ENCODE measurements around the gene EPHA8.

GRCh38 chr1:22639286-22639685 is 76.0 kb downstream of the EPHA8 start:
- TF ChIP-seq CTCF (IDR thresholded peaks at IDR 0.05; ENCODE audit: insufficient read depth, low read length) (no peak), POLR2AphosphoS5 (IDR thresholded peaks at IDR 0.05; ENCODE audit: low read depth) (no peak)

Measured in HL-60 (cell line).